GM06990 (cell line): ENCODE results near the gene KCNK7.
"Not testable (repeated sequence)": the region's sequence is repeated elsewhere in the genome, so short reads cannot be mapped to it uniquely, and the experiment has no call there.

Source experiments
- DNase-seq: peaks from one replicate; pipeline ENCODE4 v3.0.0-alpha.2; 2011; ENCODE audit not compliant: insufficient read length; ENCODE audit errors: extremely low read depth
- H3K27me3 ChIP-seq: replicated peaks from 2 replicates; pipeline ENCODE4 v1.6.0; 2011; ENCODE audit warnings: low read length; ENCODE audit not compliant: control insufficient read depth, insufficient read depth
- H3K36me3 ChIP-seq: 2 replicates; pipeline ENCODE4 v1.5.1; 2011; ENCODE audit warnings: low read length; ENCODE audit not compliant: control insufficient read depth, insufficient read depth
- H3K4me3 ChIP-seq: replicated peaks from 2 replicates; pipeline ENCODE4 v1.5.1; 2011; ENCODE audit warnings: low read depth, mild to moderate bottlenecking, control low read depth, low read length
- CTCF ChIP-seq: IDR thresholded peaks from 2 replicates; pipeline ENCODE4 v1.5.1; 2011; ENCODE audit warnings: low read length, control low read depth, mild to moderate bottlenecking, inconsistent platforms; ENCODE audit not compliant: insufficient read depth, poor library complexity, severe bottlenecking

Gene KCNK7

GRCh38 chr11:65571940-65572339 is 23.7 kb downstream of the KCNK7 start:
- peak; percentile 9 for TF ChIP-seq CTCF
- Histone ChIP-seq H3K4me3 (peak overlapping the region; percentile 72), H3K36me3 (no peaks in the 10 kb centered on the region), H3K27me3 (no peaks in the 10 kb centered on the region)
- DNase-seq, result no peak

DNA sequence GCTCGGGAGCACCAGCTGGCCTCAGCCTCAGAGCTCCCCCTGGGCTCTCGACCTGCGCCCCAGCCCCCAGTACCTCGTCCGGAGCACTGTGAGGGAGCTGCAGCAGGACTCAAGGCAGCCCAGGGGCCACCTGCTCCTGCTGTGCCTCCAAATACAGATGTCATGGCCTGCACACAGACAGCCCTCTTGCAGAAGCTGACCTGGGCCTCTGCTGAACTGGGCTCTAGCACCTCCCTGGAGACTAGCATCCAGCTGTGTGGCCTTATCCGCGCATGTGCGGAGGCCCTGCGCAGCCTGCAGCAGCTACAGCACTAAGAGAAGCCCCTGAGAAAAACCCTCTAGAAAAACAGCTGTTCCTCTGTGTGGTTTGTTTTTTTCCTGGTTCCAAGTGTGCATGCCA is 24.2 kb downstream of the KCNK7 start:
- H3K27me3 ChIP-seq, result no peaks in the 10 kb centered on the region
- no peak for TF ChIP-seq CTCF
- no peak for DNase-seq
- no peaks in the 10 kb centered on the region for H3K36me3 ChIP-seq
- H3K4me3 ChIP-seq, result peak overlapping the region; percentile 82

GRCh38 chr11:65569973-65570918 is 25.4 kb downstream of the KCNK7 start, which contains the start of gene ZNRD2:
TSS of gene ZNRD2 (plus strand) at chr11:65570477. CDS start at chr11:65570492, 15 bp downstream.
- Histone ChIP-seq H3K4me3 (peak within 1 kb of the TSS; percentile 82), H3K27me3 (no peaks in the 10 kb centered on the region), H3K36me3 (no peaks in the 10 kb centered on the region)
- peak; percentile 65 for TF ChIP-seq CTCF
- DNase-seq, result peak; percentile 99

- TF ChIP-seq CTCF, result no peak
- no peaks in the 10 kb centered on the region for H3K36me3 ChIP-seq
- H3K27me3 ChIP-seq, result no peaks in the 10 kb centered on the region
- no peak for DNase-seq
- H3K4me3 ChIP-seq, result peak overlapping the region; percentile 82
These were observed 26.2 kb downstream of the KCNK7 start for GRCh38 chr11:65569164-65569972.

- no peak for DNase-seq
- H3K4me3 ChIP-seq, result no peak overlapping the region
- no peaks in the 10 kb centered on the region for H3K27me3 ChIP-seq
- no peak for TF ChIP-seq CTCF
- no peaks in the 10 kb centered on the region for H3K36me3 ChIP-seq
These were observed 29.8 kb downstream of the KCNK7 start for GRCh38 chr11:65565624-65566453.

- not testable (repeated sequence) for H3K4me3 ChIP-seq, H3K36me3 ChIP-seq, DNase-seq, H3K27me3 ChIP-seq
These were observed 30.6 kb downstream of the KCNK7 start for GRCh38 chr11:65564879-65565559.
